LNCAP (cell line): ENCODE results near the gene ESR1.

Experiments used
- CTCF ChIP-seq: fragments of 450-650 bp; IDR thresholded peaks from 2 replicates; pipeline ENCODE4 v1.5.1; 2017; ENCODE audit warnings: mild to moderate bottlenecking

ESR1 gene

DNA sequence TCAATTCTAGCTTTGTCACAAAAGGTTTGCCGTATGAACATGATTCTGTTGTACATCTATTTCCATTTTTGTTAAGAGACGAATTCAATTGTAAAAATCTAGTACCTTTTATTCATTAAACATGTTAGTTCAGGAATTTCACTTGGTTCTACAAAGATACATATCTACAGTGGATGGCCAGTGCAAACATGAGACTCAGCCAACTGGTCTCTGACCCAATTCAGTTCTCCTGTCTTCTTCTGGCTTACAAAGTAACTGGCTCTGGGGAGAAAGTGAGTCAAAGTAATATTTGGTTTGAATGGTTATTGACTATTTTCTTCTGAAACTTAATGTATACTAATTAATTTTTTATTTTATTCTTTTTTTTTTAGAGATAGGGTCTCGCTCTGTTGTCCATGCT is 70.0 kb downstream of the ESR1 start:
- no peak for TF ChIP-seq CTCF

- TF ChIP-seq CTCF = no peak
Measured at GRCh38 chr6:151881231-151881630, 73.7 kb downstream of the ESR1 start.

GRCh38 chr6:151882206-151882605 is 74.7 kb downstream of the ESR1 start:
- no peak for TF ChIP-seq CTCF

GRCh38 chr6:151885234-151885633 is 77.8 kb downstream of the ESR1 start:
- no peak for TF ChIP-seq CTCF

DNA sequence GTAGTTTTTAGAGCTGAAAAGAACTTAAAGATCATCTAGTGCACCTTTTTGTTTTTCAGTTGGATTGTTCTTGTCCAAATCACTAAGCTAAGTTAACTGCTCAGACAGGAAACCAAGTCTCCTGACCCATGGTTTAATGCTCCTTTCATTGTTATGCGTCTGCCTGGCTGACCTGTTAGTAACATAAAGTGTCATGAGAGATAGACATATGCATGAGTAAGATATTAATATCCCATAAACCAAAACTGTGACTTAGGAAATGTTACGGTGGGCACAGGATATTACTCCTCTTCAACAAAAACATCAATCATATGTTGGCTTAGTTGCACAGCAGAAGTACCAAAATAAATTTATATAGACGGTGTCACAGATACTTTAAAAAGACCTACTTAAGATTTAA is 84.0 kb downstream of the ESR1 start:
- TF ChIP-seq CTCF = no peak

DNA sequence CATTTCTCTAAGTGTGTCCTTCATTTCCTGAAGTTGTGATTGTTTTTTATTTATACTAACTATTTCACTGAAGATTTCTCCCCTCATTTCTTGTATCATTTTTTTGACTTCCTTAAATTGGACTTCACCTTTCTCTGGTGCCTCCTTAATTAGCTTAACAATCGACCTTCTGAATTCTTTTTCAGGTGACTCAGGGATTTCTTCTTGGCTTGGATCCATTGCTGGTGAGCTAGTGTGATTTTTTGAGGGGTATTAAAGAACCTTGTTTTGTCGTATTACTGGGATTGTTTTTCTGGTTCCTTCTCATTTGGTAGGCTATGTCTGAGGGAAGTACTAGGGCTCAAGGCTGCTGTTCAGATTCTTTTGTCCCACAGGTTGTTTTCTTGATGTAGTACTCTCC is 92.8 kb downstream of the ESR1 start:
- no peak for TF ChIP-seq CTCF

GRCh38 chr6:151901009-151901411 is 93.5 kb downstream of the ESR1 start:
- TF ChIP-seq CTCF = no peak

DNA sequence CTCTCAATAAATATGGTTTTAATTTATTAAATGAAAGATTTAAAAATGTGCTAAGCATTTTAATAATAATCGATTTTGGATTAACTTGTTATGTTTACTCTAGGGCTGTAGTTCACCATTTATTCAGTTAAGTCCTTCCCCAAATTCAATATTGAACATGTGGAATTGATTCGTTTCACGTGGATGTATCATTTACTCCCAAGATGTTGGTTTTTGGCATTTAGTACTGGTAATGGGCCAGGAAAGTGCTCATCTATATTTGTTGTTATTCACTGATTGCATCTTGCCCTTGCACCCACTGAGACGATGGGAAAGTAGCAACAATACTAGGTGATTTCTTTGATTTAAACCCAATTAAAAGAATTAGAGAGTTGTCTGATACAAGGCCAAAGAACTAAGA is 97.1 kb downstream of the ESR1 start:
- no peak for TF ChIP-seq CTCF
